ENCODE data around the gene DPM1. TPM values are rescaled to one million over a fixed set of nuclear protein-coding genes. Genes with fewer than 3 reads are reported as not detected.
A peak's percentile ranks its signal among the peaks of the same experiment; 100 is the strongest.

Gene DPM1
- polyA plus RNA-seq, 1 of the 3 experiments (the other 2 are of a cell fraction): 72.1 TPM

DNA sequence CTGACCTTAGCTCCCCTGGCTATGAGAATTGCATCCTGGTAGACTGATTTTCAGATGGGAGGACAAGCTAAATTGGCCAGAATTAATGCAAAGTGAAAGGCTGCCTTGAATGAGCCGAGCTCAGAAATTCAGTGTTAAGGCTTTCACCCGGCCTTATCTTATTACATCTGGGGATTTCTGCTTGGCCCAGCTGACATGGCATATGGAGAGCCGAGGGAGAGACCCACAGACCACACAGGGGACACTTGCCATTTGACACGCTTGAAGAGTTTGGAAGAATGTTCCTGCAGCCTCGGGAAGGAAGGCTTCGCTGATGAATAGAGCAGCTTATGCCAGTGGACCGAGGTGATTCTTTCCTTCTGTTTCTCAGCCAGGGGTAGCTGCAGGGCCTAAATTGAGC is 9.3 kb upstream of the DPM1 start:
- no peaks in the 10 kb centered on the region for H3K9me3 ChIP-seq
- no peak overlapping the region for H3K4me2 ChIP-seq
- 43% methylated on average over 7 of the region's 7 CpGs for WGBS (ENCODE audit: low lambda C conversion rate)
- H3K27me3 ChIP-seq (ENCODE audit: insufficient read depth): no peaks in the 10 kb centered on the region
- H3K36me3 ChIP-seq (replicated peaks in 1 of 2; ENCODE audit: control insufficient read depth in 1 of 2, insufficient read depth in 2 of 2, low read length in 1 of 2): peaks cover 0 to 2% of the 10 kb centered on the region in 2 experiments
- ChIA-PET POLR2A (no interaction called here), CTCF (interaction anchor here (1.1 to 3.8 kb wide), 4 partner anchors 11 to 173 kb away, joined by 3 to 21 read pairs (median 7); no protein-coding TSS in a partner anchor)
- peaks cover 8% of the 10 kb centered on the region for H3F3A ChIP-seq (replicated peaks; ENCODE audit: insufficient read depth)
- H4K20me1 ChIP-seq (ENCODE audit: insufficient read depth): no peaks in the 10 kb centered on the region
- DNase-seq: no peak
- TF ChIP-seq YY1 (IDR thresholded peaks at IDR 0.05; ENCODE audit: low read depth) (no peak), FOXM1 (IDR thresholded peaks at IDR 0.05; ENCODE audit: low read depth) (no peak), FOXJ3 (CRISPR knock-in tag; IDR thresholded peaks at IDR 0.05) (no peak), EP300 (IDR thresholded peaks at IDR 0.05; ENCODE audit: borderline replicate concordance in 1 of 2, low read depth in 1 of 2, low read length in 1 of 2) (no peak), RXRA (IDR thresholded peaks at IDR 0.05; ENCODE audit: borderline replicate concordance, low read depth) (no peak), TAF1 (IDR thresholded peaks at IDR 0.05; ENCODE audit: borderline replicate concordance, low read depth, low read length) (no peak), RCOR1 (IDR thresholded peaks at IDR 0.05; ENCODE audit: low read length) (no peak), TCF12 (IDR thresholded peaks at IDR 0.05) (no peak), NFIC (IDR thresholded peaks at IDR 0.05; ENCODE audit: borderline replicate concordance) (no peak), RFX5 (IDR thresholded peaks at IDR 0.05; ENCODE audit: low read length) (no peak), NRF1 (IDR thresholded peaks at IDR 0.05; ENCODE audit: low read depth, low read length) (no peak), SIN3A (IDR thresholded peaks at IDR 0.05; ENCODE audit: borderline replicate concordance, low read depth, low read length) (no peak)
- TF ChIP-seq, protein P1, sequence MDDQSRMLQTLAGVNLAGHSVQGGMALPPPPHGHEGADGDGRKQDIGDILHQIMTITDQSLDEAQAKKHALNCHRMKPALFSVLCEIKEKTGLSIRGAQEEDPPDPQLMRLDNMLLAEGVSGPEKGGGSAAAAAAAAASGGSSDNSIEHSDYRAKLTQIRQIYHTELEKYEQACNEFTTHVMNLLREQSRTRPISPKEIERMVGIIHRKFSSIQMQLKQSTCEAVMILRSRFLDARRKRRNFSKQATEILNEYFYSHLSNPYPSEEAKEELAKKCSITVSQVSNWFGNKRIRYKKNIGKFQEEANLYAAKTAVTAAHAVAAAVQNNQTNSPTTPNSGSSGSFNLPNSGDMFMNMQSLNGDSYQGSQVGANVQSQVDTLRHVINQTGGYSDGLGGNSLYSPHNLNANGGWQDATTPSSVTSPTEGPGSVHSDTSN (IDR thresholded peaks at IDR 0.05): no peak
- H3K4me3 ChIP-seq (ENCODE audit: low read depth in 2 of 2, low read length in 1 of 2): no peak overlapping the region
- peaks cover 1% of the 10 kb centered on the region; the same call in 1 of the 2 replicates for H3K79me2 ChIP-seq (ENCODE audit: insufficient read depth)
- H3K27ac ChIP-seq (ENCODE audit: low read depth in 2 of 2, low read length in 1 of 2): no peak overlapping the region
- H2AFZ ChIP-seq (ENCODE audit: low read depth): no peak overlapping the region
- H3K9ac ChIP-seq: no peak overlapping the region
- no peaks in the 10 kb centered on the region for H3K4me1 ChIP-seq (ENCODE audit: control insufficient read depth in 1 of 2, insufficient read depth in 2 of 2, low read depth in 1 of 2, low read length in 1 of 2)
- H3K9me2 ChIP-seq: no peaks in the 10 kb centered on the region

DNA sequence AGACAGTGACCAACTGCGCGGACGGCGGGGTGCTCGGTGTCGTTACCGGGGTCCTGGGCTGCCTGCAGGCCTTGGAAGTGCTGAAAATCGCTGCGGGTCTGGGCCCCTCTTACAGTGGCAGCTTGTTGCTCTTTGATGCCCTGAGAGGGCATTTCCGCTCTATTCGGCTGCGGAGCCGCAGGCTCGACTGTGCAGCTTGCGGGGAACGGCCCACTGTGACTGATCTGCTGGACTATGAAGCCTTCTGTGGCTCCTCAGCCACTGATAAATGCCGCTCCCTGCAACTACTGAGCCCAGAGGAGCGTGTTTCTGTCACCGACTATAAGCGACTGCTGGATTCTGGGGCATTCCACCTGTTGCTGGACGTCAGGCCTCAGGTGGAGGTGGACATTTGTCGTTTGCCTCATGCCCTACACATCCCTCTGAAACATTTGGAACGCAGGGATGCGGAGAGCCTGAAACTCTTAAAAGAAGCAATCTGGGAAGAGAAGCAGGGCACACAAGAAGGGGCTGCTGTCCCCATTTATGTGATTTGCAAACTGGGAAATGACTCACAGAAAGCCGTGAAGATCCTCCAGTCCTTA is 1.3 kb upstream of the DPM1 start:
- Histone ChIP-seq H3K79me2 (ENCODE audit: insufficient read depth) (peaks cover 77% of the 10 kb centered on the region), H3K4me1 (ENCODE audit: control insufficient read depth in 1 of 2, insufficient read depth in 2 of 2, low read depth in 1 of 2, low read length in 1 of 2) (peaks cover 18 to 22% of the 10 kb centered on the region in 2 experiments), H3K9ac (peak overlapping the region; percentile 98), H3K4me3 (ENCODE audit: low read depth in 2 of 2, low read length in 1 of 2) (peak overlapping the region; percentile 98 to 100), H2AFZ (ENCODE audit: low read depth) (no peak overlapping the region), H3K9me3 (no peaks in the 10 kb centered on the region), H3K9me2 (no peaks in the 10 kb centered on the region), H3K27me3 (ENCODE audit: insufficient read depth) (no peaks in the 10 kb centered on the region), H4K20me1 (ENCODE audit: insufficient read depth) (peaks cover 34% of the 10 kb centered on the region), H3K36me3 (replicated peaks in 1 of 2; ENCODE audit: control insufficient read depth in 1 of 2, insufficient read depth in 2 of 2, low read length in 1 of 2) (peaks cover 21 to 32% of the 10 kb centered on the region in 2 experiments), H3K27ac (ENCODE audit: low read depth in 2 of 2, low read length in 1 of 2) (peak overlapping the region in 1 of 2 experiments; percentile 91; a peak in 1 of 4 replicates), H3F3A (replicated peaks; ENCODE audit: insufficient read depth) (peaks cover 8% of the 10 kb centered on the region), H3K4me2 (peak overlapping the region; percentile 93)
- ChIA-PET CTCF (interaction anchor here (1.6 to 4.2 kb wide), 4 partner anchors 28 to 166 kb away, joined by 4 to 29 read pairs (median 14); partner anchors contain the start of genes ADNP and BCAS4), POLR2A (no interaction called here)
- WGBS (ENCODE audit: low lambda C conversion rate): 82% methylated on average over 9 of the region's 25 CpGs
- TF ChIP-seq FOXJ3 (CRISPR knock-in tag; IDR thresholded peaks at IDR 0.05): no peak
- DNase-seq: no peak

Data from SK-N-SH (cell line).